ENCODE results near the gene TDRD9. TPM values are rescaled to one million over a fixed set of nuclear protein-coding genes. Genes with fewer than 3 reads are reported as not detected.

TDRD9 gene
- polyA plus RNA-seq, 1 donor from 2014 or later: 15.9 TPM

GRCh38 chr14:104091927-104092771 lies 163.9 kb downstream of the TDRD9 start:
- H3K9me2 ChIP-seq (ENCODE audit: insufficient read depth, low read length): no peaks in the 10 kb centered on the region
- no peaks in the 10 kb centered on the region for H3K9me3 ChIP-seq (ENCODE audit: low read length)
- no peak overlapping the region for H3K9ac ChIP-seq (ENCODE audit: low read length)
- no peaks in the 10 kb centered on the region for H3K36me3 ChIP-seq (ENCODE audit: insufficient read depth, low read length)
- H2AFZ ChIP-seq (ENCODE audit: low read depth, low read length): no peak overlapping the region
- H3K79me2 ChIP-seq (replicated peaks; ENCODE audit: insufficient read depth, low read length): no peaks in the 10 kb centered on the region
- H3K27me3 ChIP-seq (ENCODE audit: insufficient read depth, low read depth, low read length): no peaks in the 10 kb centered on the region
- no peaks in the 10 kb centered on the region for H3F3A ChIP-seq (ENCODE audit: insufficient read depth, low read length, poor library complexity, severe bottlenecking)
- H4K20me1 ChIP-seq (ENCODE audit: insufficient read depth): no peaks in the 10 kb centered on the region
- no peak overlapping the region for H3K4me3 ChIP-seq (ENCODE audit: low read length)
- no peak overlapping the region for H3K27ac ChIP-seq (ENCODE audit: low read length)
- TF ChIP-seq EZH2 (IDR thresholded peaks at IDR 0.05; ENCODE audit: borderline replicate concordance, insufficient read depth, low read length, poor library complexity, severe bottlenecking) (no peak), EP300 (conservative IDR thresholded peaks at IDR 0.05; ENCODE audit: poor library complexity, severe bottlenecking) (no peak), MXI1 (conservative IDR thresholded peaks at IDR 0.05; ENCODE audit: poor library complexity, severe bottlenecking) (no peak), RAD21 (conservative IDR thresholded peaks at IDR 0.05) (no peak), REST (IDR thresholded peaks at IDR 0.05; ENCODE audit: borderline replicate concordance) (no peak), TAF1 (IDR thresholded peaks at IDR 0.05; ENCODE audit: low read depth) (no peak), SMC3 (conservative IDR thresholded peaks at IDR 0.05; ENCODE audit: poor library complexity) (no peak), POLR2AphosphoS5 (IDR thresholded peaks at IDR 0.05) (no peak), CTCF (IDR thresholded peaks at IDR 0.05; ENCODE audit: poor library complexity, severe bottlenecking) (no peak)
- no peak overlapping the region for H3K4me2 ChIP-seq (ENCODE audit: low read length)

- no peaks in the 10 kb centered on the region for H4K20me1 ChIP-seq (ENCODE audit: insufficient read depth)
- H3K9me3 ChIP-seq (ENCODE audit: low read length): no peaks in the 10 kb centered on the region
- H3K4me2 ChIP-seq (ENCODE audit: low read length): no peak overlapping the region
- no peaks in the 10 kb centered on the region for H3K9me2 ChIP-seq (ENCODE audit: insufficient read depth, low read length)
- TF ChIP-seq EZH2 (IDR thresholded peaks at IDR 0.05; ENCODE audit: borderline replicate concordance, insufficient read depth, low read length, poor library complexity, severe bottlenecking) (no peak), MXI1 (conservative IDR thresholded peaks at IDR 0.05; ENCODE audit: poor library complexity, severe bottlenecking) (no peak), EP300 (conservative IDR thresholded peaks at IDR 0.05; ENCODE audit: poor library complexity, severe bottlenecking) (no peak), REST (IDR thresholded peaks at IDR 0.05; ENCODE audit: borderline replicate concordance) (no peak), SMC3 (conservative IDR thresholded peaks at IDR 0.05; ENCODE audit: poor library complexity) (no peak), TAF1 (IDR thresholded peaks at IDR 0.05; ENCODE audit: low read depth) (no peak), RAD21 (conservative IDR thresholded peaks at IDR 0.05) (no peak), POLR2AphosphoS5 (IDR thresholded peaks at IDR 0.05) (no peak), CTCF (IDR thresholded peaks at IDR 0.05; ENCODE audit: poor library complexity, severe bottlenecking) (no peak)
- H3F3A ChIP-seq (ENCODE audit: insufficient read depth, low read length, poor library complexity, severe bottlenecking): no peaks in the 10 kb centered on the region
- H3K27me3 ChIP-seq (ENCODE audit: insufficient read depth, low read depth, low read length): no peaks in the 10 kb centered on the region
- no peak overlapping the region for H2AFZ ChIP-seq (ENCODE audit: low read depth, low read length)
- H3K27ac ChIP-seq (ENCODE audit: low read length): no peak overlapping the region
- no peaks in the 10 kb centered on the region for H3K36me3 ChIP-seq (ENCODE audit: insufficient read depth, low read length)
- no peak overlapping the region for H3K4me3 ChIP-seq (ENCODE audit: low read length)
- H3K79me2 ChIP-seq (replicated peaks; ENCODE audit: insufficient read depth, low read length): no peaks in the 10 kb centered on the region
- no peak overlapping the region for H3K9ac ChIP-seq (ENCODE audit: low read length)
These were observed 164.7 kb downstream of the TDRD9 start for GRCh38 chr14:104092931-104093365.

Measured in neural cell (in vitro differentiated cells).